ENCODE data around the gene KCTD2. TPM values are rescaled to one million over a fixed set of nuclear protein-coding genes. Genes with fewer than 3 reads are reported as not detected.

The KCTD2 gene
- total RNA-seq, 5 donors from 2014 or later (not counting 1 experiment from before 2014, with no cell fraction given): 22.0 to 32.8 (median 29.0) TPM

Other genes starting within 250 kb of the KCTD2 start
- not detected for gene GRIN2C, start 187.3 kb upstream of the KCTD2 start, total RNA-seq
- 10 to 100 TPM in 3 of 5 donors, 1 to 10 TPM in 2; 4.2 to 20.7 (median 15.3) TPM for gene FDXR, start 174.2 kb upstream of the KCTD2 start, total RNA-seq
- gene FADS6, start 153.6 kb upstream of the KCTD2 start, total RNA-seq: not detected
- not detected for gene USH1G, start 124.0 kb upstream of the KCTD2 start, total RNA-seq
- not detected for gene OTOP2, start 123.0 kb upstream of the KCTD2 start, total RNA-seq
- gene OTOP3, start 111.3 kb upstream of the KCTD2 start, total RNA-seq: not detected
- 10 to 100 TPM; 12.7 to 21.0 (median 14.5) TPM for gene HID1, start 74.5 kb upstream of the KCTD2 start, total RNA-seq
- gene CDR2L, start 59.6 kb upstream of the KCTD2 start, total RNA-seq: under 1 TPM in 4 of 5 donors, not detected in 1; 0.12 to 0.29 (median 0.19) TPM
- 10 to 100 TPM; 15.6 to 30.6 (median 26.6) TPM for gene MRPL58, start 34.6 kb upstream of the KCTD2 start, total RNA-seq
- 100 to 1,000 TPM; 115 to 170 (median 139) TPM for gene ATP5PD, start 256 bp upstream of the KCTD2 start, total RNA-seq
- 10 to 100 TPM in 4 of 5 donors, 1 to 10 TPM in 1; 9.1 to 24.3 (median 16.8) TPM for gene SLC16A5, start 40.7 kb downstream of the KCTD2 start, total RNA-seq
- gene ARMC7, start 62.7 kb downstream of the KCTD2 start, total RNA-seq: 10 to 100 TPM in 3 of 5 donors, 1 to 10 TPM in 2; 8.9 to 23.9 (median 18.8) TPM
- 10 to 100 TPM; 21.5 to 88.8 (median 70.1) TPM for gene NT5C, start 84.5 kb downstream of the KCTD2 start, total RNA-seq
- gene JPT1, start 107.3 kb downstream of the KCTD2 start, total RNA-seq: 10 to 100 TPM; 28.3 to 55.8 (median 45.4) TPM
- 100 to 1,000 TPM; 239 to 284 (median 269) TPM for gene SUMO2, start 135.7 kb downstream of the KCTD2 start, total RNA-seq
- gene NUP85, start 158.5 kb downstream of the KCTD2 start, total RNA-seq: 100 to 1,000 TPM in 3 of 5 donors, 10 to 100 TPM in 2; 56.2 to 128 (median 106) TPM
- 100 to 1,000 TPM in 3 of 5 donors, 10 to 100 TPM in 2; 78.1 to 118 (median 102) TPM for gene GGA3, start 214.4 kb downstream of the KCTD2 start, total RNA-seq
- gene MRPS7, start 214.7 kb downstream of the KCTD2 start, total RNA-seq: 10 to 100 TPM; 29.8 to 39.4 (median 33.6) TPM
- 10 to 100 TPM; 27.1 to 45.6 (median 39.2) TPM for gene MIF4GD, start 224.0 kb downstream of the KCTD2 start, total RNA-seq
- gene SLC25A19, start 242.2 kb downstream of the KCTD2 start, total RNA-seq: 10 to 100 TPM; 12.4 to 30.1 (median 25.9) TPM